ENCODE measurements around the gene RNF128. TPM values are rescaled to one million over a fixed set of nuclear protein-coding genes. Genes with fewer than 3 reads are reported as not detected.
"Not testable (repeated sequence)": the region's sequence is repeated elsewhere in the genome, so short reads cannot be mapped to it uniquely, and the experiment has no call there.

RNF128 gene
- total and polyA plus RNA-seq, 2 donors from 2014 or later: 18.4 to 18.9 TPM

- H3K4me3 ChIP-seq (ENCODE audit: low read length in 3 of 3): no peak overlapping the region
- H3K9me3 ChIP-seq (ENCODE audit: control insufficient read depth in 2 of 3, insufficient read depth in 1 of 3, low read length in 3 of 3): peaks cover 0 to 2% (median 0%) of the 10 kb centered on the region in 3 donors
- no peaks in the 10 kb centered on the region for H3K27me3 ChIP-seq (ENCODE audit: control insufficient read depth, insufficient read depth, low read length)
- intact Hi-C loops (cut with DNase I): no loop called here
- H3K4me1 ChIP-seq (ENCODE audit: control insufficient read depth in 2 of 3, insufficient read depth in 2 of 3, low read depth in 1 of 3, low read length in 3 of 3): no peaks in the 10 kb centered on the region
- TF ChIP-seq CTCF (IDR thresholded peaks at IDR 0.05; ENCODE audit: borderline replicate concordance, extremely low read depth, insufficient read depth): no peak
- H3K27ac ChIP-seq (ENCODE audit: low read depth in 2 of 2, low read length in 2 of 2): no peak overlapping the region
- no peaks in the 10 kb centered on the region for H3K36me3 ChIP-seq (ENCODE audit: control insufficient read depth in 2 of 3, insufficient read depth in 3 of 3, low read length in 3 of 3)
- H3K9ac ChIP-seq (ENCODE audit: low read length in 3 of 3): no peak overlapping the region
- FAIRE-seq (no peak), DNase-seq (no peak)
Observed at GRCh38 chrX:106751407-106751806, 24.9 kb downstream of the RNF128 start.

- no peak overlapping the region for H3K27ac ChIP-seq (ENCODE audit: low read depth in 2 of 2, low read length in 2 of 2)
- H3K27me3 ChIP-seq (ENCODE audit: control insufficient read depth, insufficient read depth, low read length): no peaks in the 10 kb centered on the region
- DNase-seq (peak in 1 of 5 donors; percentile 7), FAIRE-seq (no peak)
- H3K36me3 ChIP-seq (ENCODE audit: control insufficient read depth in 2 of 3, insufficient read depth in 3 of 3, low read length in 3 of 3): no peaks in the 10 kb centered on the region
- H3K9ac ChIP-seq (ENCODE audit: low read length in 3 of 3): no peak overlapping the region
- peaks cover 0 to 2% (median 0%) of the 10 kb centered on the region in 3 donors for H3K9me3 ChIP-seq (ENCODE audit: control insufficient read depth in 2 of 3, insufficient read depth in 1 of 3, low read length in 3 of 3)
- H3K4me3 ChIP-seq (ENCODE audit: low read length in 3 of 3): no peak overlapping the region
- TF ChIP-seq CTCF (IDR thresholded peaks at IDR 0.05; ENCODE audit: borderline replicate concordance, extremely low read depth, insufficient read depth): no peak
- intact Hi-C loops (cut with DNase I): no loop called here
- H3K4me1 ChIP-seq (ENCODE audit: control insufficient read depth in 2 of 3, insufficient read depth in 2 of 3, low read depth in 1 of 3, low read length in 3 of 3): no peaks in the 10 kb centered on the region
Observed at GRCh38 chrX:106752101-106752678, 25.7 kb downstream of the RNF128 start.

- H3K4me1 ChIP-seq (ENCODE audit: control insufficient read depth in 2 of 3, insufficient read depth in 2 of 3, low read depth in 1 of 3, low read length in 3 of 3); H3K36me3 ChIP-seq (ENCODE audit: control insufficient read depth in 2 of 3, insufficient read depth in 3 of 3, low read length in 3 of 3); H3K27ac ChIP-seq (ENCODE audit: low read depth in 2 of 2, low read length in 2 of 2); intact Hi-C loops (cut with DNase I); H3K4me3 ChIP-seq (ENCODE audit: low read length in 3 of 3); DNase-seq; H3K9me3 ChIP-seq (ENCODE audit: control insufficient read depth in 2 of 3, insufficient read depth in 1 of 3, low read length in 3 of 3); H3K27me3 ChIP-seq (ENCODE audit: control insufficient read depth, insufficient read depth, low read length); FAIRE-seq; H3K9ac ChIP-seq (ENCODE audit: low read length in 3 of 3): not testable (repeated sequence)
Observed at GRCh38 chrX:106769288-106769687, 42.8 kb downstream of the RNF128 start.

- intact Hi-C loops (cut with DNase I): no loop called here
- Histone ChIP-seq H3K4me1 (ENCODE audit: control insufficient read depth in 2 of 3, insufficient read depth in 2 of 3, low read depth in 1 of 3, low read length in 3 of 3) (no peaks in the 10 kb centered on the region), H3K27ac (ENCODE audit: low read depth in 2 of 2, low read length in 2 of 2) (no peak overlapping the region), H3K27me3 (ENCODE audit: control insufficient read depth, insufficient read depth, low read length) (no peaks in the 10 kb centered on the region), H3K9me3 (ENCODE audit: control insufficient read depth in 2 of 3, insufficient read depth in 1 of 3, low read length in 3 of 3) (no peaks in the 10 kb centered on the region), H3K9ac (ENCODE audit: low read length in 3 of 3) (no peak overlapping the region), H3K4me3 (ENCODE audit: low read length in 3 of 3) (no peak overlapping the region), H3K36me3 (ENCODE audit: control insufficient read depth in 2 of 3, insufficient read depth in 3 of 3, low read length in 3 of 3) (no peaks in the 10 kb centered on the region)
- FAIRE-seq (no peak), DNase-seq (no peak)
- TF ChIP-seq CTCF (IDR thresholded peaks at IDR 0.05; ENCODE audit: borderline replicate concordance, extremely low read depth, insufficient read depth): no peak
Observed at GRCh38 chrX:106774981-106775380, 48.5 kb downstream of the RNF128 start.
